SKM-1 (cell line): Measurements from ENCODE around the gene NEURL4.

Experiments used
- DNase-seq: peaks from one replicate; lab custom pipeline; 2025; ENCODE audit not compliant: unreplicated experiment; lab: John Stamatoyannopoulos, UW

NEURL4 gene

DNA sequence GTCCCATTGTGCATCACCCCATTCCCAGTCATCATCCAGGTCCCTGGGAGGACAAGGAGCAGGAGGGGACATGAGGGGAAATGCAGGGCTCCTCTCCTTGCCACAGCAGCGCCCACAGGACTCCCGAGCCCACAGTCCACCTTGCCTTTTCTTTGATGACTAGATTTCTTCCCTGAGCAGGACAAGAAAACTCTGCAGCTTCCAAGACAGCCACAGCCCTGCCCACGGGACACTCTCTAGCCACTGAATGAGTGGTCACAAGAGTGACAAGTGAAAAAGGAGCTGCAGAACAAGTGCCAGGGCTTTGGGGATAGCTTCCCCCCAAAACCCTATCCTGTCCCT, 4.7 kb downstream of the NEURL4 start:
- no peak for DNase-seq

DNA sequence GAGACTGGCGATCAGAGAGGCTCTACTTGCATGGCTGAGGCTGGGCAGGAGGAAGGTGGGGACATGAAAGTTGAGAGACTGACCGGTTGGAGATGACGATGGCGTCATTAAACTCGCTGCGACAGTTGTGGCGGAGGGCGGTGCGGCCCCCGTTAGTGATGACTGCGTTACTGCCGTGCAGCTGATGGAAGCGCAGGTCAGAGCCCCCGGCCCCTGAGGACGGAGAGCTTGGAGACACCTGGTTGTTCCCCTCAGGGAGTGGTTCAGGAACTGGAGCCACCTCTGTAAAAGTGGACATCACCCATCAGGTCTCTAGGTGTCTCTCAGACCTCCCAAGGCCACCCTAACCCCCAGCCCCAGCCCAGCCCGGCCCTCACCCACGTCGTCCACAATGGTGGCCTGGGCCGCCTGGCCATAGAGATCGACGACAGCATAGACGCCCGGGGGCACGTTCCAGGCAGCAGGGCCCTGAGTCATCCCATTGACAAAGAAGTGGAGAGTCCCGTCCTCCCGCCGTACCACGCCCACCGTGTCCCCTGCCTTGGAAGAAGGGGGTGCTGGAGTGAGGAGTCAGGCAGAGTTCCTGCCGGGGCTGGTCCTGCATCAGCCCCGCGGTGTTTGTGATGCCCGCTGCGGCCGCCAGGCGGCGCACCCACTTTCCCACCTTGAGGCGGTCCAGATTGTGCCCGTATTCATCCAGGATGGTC, 5.3 kb downstream of the NEURL4 start:
- DNase-seq = no peak

DNA sequence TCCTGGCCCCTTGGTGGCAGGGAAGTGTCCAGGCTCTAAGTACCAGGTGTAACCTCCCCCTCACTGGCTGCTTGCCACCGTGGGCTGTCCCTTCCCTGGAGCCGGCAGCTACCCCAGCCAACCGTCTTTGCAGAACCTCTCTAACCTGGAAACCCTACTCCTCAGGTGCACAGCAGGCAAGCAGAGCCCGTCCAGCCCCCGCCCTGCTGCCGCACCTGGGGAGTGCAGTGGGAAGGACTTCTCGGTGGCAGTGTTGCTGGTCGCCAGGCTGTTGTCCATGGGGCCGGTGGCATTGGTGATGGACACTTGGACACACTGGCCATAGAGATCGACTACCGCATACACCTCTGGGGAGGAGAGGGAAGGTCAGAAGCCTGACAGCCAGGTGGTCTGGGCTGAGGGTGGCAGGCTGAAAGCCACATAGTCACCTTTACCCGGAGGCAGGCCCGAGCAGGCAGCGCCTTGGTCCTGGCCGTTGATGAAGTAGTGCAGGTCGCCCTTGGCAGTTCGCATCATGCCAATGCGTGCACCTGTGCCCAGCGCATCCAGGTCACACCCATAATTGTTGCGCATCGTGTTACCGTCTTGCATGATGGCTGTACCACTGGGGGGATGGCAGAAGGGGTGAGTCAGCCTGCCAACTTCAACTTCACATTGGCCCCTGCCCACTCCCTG, 6.5 kb downstream of the NEURL4 start:
- no peak for DNase-seq

DNA sequence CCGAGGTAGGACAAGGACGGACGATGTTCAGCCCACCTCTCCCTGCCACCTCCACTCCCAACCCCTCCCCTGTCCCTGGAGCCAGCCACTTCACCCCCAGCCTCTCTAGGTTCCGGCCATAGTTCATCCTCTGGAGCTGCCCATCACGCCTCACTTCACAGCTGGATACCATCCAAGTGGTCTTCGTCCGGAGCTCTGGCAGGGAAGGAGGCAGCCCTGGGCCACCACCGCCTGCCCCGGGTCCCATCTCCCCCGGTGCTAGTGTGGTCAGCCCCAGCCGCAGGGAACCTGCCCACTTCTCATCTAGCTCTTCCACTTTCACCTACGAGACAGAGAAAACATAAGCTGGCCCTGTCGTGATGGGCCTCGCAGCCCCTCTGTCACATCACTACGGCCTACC, 7.7 kb downstream of the NEURL4 start:
- DNase-seq = no peak

DNA sequence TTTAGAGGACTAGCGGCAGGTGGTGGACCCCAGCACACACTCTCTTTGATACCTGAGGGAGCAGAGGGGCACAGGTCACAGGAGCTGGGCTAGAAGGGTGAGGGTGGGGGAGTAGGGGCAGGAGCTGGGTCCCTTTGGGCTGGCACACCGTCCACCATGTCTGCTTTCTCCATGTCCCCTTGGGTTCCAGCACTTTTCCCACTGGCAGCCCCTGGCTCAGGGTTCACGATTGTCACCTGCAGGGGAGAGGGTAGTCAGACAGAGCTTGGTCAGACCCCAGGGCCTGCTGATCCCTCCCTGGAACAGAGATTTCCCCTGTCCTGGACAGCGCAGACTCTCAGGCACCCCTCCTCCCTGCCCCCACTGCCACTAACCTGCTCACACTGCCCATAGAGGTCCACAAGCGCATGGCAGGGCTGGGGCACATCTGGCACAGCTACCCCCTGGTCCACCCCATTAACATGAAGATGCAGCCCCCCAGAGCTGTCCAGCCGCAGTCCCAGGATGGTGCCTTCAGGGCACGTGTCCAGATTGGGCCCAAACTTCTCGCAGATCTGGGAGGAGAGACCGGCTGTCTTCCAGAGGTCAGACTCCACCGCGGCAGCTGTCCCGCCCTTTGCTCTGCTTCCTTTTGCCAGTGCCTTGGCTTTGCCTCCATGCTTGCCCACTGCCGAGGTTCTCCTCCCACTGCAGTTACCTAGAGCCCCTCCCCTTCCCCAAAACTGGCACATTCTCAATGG, 10.8 kb downstream of the NEURL4 start:
- DNase-seq = no peak

DNA sequence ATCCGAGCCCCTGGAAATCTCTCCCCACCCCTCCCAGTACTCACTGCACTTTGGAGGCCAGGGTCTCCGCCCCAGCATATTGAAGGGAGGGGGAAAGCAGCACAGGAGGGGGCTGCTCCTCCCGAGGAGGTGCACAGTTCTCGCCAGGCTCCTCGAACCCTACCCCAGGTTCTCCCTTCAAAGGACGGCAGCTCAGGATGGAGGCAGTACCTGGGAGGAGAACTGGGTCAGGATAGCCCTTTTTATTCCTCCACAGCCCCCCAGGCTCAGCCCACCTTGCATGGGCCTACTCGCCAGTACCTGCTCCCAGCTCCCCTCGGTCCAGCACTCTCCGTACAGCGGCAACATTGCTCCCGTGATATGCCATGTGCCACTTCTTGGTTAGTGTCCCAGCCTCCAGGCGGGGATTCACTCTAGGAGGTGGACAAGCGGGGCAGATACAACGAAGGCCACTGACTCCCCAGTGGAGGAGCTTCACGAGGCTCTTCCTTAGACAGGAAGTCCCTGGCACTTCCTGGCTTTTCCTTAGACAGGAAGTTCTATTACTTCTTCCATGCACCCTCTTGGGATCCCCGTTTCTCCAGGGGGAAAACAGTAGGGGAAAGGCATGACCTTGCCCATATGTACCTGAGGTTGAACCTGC, 11.9 kb downstream of the NEURL4 start:
- DNase-seq = no peak

DNA sequence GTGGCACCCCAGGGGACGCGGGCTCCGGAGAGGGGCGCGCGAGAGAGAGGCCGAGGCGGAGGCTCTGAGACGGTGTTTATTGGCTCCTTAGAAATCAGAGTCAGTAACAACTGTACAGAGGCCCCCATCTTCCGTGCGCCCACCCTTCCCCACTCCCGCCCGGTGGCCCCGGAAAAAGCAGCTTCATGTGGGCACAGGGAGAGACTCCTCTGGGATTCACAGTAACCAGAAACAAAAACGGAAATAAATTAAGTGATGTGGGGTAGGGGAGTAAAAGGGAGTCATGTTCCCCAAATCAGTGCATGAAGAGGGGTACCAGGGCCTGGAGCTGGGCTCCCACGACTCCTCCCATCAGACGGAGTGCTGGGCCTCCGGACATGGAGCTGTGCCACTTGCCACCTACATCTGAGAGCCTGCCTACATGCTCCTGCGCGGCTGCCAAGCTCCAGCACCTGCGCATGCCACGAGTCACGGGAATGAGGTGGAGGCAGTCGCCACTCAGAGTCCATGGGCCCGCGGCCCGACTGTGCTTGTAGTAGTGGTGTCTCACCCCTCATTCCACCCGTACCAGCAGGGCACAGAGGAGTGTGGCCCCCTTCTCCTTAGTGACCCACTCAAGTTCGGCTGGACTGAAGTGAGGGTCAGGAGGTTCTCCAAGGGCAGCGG, 13.4 kb downstream of the NEURL4 start:
- DNase-seq = no peak

DNA sequence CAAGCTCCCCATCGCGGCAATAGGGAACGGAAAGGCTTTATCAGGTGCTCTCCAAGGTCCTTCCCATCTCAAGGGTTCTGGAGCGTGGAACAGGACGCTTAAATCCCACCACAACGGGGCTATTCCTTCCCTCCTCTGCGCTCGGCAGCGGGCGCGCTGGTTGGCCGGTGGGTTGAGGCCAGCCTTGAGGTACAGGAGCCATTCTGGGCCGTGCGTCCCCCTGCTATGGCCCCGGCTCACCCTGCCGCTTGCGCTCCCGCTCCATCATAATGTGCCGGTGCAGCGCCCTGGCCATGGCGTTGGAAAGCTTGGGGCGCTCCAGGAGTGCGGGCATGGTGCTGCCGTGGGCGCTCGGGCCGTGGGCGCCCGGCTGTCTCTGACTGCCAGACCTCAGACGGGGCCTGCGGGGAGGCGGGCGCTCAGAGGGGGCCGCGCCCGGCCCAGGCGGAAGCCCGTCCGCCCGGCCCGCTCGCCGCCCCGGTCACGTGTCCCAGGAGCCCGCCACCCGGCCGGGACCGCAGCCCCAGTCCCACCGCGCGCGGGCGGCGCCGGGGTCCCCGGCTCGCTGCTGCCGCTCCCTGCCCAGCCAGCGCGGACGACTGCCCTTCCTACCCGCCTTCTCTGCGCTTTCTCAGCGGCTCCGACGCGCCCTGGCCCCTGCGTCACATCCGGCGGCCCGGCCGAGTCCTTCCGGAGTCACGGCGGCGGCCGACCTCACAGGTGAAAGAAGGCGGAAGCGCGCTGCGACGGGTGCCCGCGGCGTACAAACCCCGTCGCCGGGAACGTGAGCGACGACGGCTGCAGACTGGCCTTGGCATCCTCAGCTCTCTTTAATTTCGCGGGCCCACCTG, 14.2 kb downstream of the NEURL4 start, which contains the start of gene GPS2:
Gene GPS2 (minus strand): TSS at position 642 of the 851 bp plus-strand sequence. CDS start 308 bp downstream, at position 334.
- DNase-seq = no peak

DNA sequence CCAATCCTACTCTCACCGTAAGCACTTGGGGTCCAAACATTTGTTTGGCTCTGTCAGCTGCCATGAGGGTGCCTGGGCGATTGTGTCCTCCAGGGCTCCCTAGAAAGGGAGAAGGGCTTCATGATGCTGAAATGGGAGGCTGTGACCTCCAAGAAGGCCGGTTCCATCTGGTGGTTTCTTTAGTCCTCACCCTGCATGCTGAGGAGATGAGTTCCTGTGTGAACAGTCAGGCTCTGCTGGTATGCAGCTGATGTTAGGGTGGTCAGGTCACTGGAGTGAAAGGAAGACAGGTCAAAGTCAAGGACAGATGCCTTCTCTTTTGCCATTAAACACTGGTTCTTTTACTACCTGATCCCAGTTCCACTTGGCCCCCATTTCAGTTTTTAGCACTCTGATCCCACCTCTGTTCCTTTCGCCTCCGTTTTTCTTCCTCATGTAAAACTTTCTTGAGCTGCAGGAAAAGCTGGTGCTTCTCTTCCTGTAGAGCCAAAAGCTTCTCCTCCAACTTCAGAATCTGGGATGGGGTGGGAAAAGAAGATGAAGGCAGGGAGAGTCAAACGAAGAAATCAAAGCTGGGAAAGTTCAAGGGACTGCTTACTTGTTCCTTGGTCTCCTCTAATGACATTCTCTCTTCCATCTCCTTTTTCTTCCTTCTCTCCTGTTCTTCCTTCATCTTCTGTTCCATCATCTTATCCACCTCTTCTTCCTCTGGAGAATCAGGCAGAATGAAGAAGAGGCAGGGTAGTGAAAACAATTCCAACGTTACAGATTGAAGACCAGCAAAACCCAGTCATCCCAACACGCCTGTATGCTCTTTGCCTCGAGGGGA, 15.0 kb downstream of the NEURL4 start:
- DNase-seq = no peak

DNA sequence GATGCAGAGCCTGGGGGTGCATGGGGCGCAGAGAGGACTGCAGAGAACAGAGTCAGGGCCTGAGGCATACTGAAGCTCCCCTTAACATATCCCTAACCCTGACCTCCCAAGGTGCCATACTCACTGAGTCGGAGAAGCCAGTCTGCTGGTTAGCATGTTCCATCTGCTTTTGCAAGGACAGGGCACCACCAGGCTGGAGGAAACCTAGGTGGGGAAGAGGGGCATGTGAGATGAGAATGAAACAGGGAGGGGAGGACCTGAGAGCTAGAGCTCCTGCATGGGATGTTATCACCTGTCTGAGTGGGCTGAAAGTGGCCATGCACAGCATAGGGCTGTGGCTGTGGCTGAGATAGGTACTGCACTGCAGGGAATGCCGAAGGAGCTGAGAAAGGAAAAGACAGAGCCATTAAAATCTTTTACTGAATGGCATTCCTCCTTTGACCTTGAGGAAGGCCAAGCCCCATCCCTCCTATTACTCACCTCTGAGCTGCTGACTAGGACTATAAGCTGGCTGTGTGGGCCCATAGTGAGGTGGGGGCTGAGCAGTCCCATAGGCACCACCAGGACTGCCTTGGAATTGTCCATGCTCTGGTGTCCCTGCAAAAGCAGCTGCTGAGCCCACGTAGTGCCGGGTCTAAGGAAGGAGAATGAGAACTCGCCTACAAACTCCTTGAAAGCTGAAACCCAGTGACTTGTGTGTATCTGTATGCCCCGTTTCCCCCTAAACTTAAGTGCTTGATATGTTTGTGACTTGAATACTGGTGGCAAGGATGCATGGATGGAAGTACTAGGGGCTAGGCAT, 15.8 kb downstream of the NEURL4 start:
- DNase-seq = no peak

DNA sequence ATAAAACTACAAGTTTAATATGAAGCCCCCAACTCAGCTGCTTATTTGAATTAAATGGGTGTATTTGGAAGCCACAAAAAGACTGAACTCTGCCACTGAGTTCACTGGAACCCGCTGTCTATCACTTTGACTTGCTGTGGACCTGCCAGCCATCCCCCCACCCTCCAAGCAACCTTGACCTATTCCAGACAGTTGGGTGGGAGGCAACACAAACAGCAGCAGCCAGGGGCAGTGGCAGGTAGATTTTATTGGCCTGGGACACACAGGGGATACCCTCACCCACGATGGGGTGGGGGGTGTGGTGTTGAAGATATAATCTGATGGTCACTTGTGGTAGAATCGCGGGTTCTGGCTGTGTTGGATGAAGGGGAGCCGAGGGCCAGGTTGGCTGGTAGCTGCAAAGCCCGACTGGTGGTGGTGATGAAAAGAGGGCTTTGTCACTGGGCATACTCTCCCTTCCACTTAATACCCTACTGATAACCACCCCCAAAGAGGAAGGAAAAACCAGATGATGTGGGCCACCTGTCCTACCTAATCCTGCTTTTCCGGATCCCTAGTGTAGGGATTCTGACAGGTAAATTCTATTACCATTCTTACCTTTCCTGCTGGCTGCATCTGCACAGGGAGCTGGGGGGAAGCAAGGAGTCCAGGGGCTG, 16.6 kb downstream of the NEURL4 start:
- DNase-seq = no peak

DNA sequence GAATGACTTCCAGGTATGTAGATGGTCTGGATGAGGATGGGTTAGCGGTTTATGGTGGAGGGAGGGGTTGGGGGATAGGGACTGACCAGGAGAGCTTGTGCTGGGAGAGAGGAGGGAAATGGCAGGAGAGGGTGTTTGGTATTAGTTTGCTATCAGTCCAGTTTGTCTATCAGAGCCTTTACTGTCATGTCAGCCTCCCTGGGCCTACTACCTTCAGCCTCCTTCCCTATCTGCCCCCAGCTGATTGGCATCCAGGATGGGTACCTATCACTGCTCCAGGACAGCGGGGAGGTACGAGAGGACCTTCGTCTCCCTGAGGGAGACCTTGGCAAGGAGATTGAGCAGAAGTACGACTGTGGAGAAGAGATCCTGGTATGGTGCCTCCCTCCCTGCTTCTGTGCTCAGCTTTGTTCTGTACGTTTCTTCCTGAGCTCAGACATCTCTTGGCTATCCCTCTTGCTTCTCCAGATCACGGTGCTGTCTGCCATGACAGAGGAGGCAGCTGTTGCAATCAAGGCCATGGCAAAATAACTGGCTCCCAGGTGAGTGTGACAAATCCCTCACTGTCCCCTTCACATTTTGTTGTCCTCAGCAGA, 17.9 kb downstream of the NEURL4 start:
- no peak for DNase-seq

DNA sequence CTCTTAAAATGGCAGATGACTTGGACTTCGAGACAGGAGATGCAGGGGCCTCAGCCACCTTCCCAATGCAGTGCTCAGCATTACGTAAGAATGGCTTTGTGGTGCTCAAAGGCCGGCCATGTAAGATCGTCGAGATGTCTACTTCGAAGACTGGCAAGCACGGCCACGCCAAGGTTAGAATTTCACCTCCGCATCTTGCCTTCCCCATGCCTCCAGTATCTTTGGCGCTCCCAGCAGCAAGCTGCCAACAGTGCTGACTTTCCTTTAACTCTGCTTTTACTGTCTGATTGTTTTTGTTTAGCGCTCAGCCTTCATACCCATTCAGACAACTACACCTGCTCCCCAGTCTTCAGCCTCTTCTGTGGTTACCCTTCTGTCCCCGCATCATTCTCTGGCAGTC, 19.5 kb downstream of the NEURL4 start:
- no peak for DNase-seq

DNA sequence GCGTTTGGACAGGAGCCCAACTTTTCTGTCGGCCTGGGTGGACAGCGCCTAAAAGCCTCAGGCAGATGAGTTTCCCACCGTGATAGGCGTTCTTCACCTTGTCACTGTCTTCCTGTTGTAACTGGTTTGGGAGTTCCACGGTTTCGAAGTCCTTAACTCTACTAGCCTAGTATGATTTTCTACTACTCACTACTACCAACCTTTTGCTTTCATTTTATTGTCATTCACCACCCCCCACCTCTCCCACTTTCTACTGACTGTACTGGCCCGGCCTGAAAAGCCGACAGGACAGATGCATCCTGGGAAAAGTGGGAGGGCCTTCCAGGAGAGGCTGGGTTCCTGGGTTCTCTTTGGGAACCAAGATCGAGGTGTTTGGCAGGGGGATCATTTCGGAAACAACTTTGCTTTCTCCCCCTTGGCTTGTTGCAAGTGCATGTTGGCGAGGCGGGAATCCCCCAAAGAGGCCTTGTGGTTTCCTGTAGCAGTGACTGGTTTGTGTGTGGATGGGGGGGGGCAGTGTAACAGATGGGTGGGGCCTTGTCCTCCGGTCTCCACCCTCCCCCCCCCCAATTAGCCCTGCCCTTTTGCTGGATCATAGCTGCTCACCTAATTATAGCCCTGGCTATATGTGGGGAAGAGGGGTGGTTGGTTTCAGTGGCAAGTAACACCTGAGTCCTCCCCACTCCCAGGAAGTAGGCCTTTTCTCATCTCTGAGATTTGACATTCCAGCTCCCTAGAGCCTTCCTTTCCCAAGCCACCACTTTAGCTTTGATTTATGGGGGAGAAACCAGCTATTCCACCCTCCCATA, 20.3 kb downstream of the NEURL4 start:
- peak; percentile 19 for DNase-seq

DNA sequence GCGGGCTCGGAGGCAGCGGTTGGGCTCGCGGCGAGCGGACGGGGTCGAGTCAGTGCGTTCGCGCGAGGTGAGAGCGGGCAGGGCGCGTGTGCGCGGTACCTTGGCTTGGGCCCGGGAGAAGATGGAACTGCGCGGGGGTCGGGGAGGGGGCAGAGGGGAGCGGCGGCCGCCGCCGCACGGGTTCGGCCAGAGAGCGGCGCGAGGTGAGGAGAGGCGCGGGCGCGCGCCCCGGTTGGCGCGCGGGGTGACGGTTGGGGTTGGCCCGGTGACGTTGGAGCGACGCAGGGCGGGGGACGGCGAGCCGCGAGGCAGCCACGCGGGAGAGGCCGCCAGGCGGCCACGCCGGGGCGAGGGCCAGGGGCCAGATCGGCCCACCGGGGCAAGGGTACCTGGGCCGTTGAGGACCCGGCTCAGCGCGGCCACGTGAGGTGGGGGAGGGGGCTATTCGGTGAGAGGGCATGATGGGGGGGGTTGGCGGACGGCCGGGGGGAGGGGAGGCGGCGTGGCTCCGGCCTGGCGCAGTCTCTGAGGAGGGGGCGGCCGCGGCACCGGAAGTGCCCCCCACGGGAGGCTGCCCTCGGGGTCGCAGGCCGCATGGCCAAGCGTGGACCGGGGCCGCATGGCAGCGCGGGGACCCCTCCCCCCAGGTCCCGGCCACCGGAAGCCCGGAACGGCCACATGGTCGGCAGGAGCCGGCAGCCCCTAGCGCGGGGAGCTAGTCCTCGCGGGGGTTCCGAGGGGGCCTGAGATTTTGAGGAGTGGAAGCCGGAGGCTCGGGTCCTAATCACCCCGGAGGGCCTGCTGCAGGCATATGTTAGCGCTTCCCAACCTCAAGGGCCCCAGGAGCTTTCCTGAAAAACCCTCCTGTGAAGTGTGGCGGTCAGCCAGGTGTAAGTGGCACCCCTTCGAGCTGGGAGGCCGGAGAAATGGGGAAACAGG, 21.2 kb downstream of the NEURL4 start:
- DNase-seq = no peak
